GM18951 (cell line): ENCODE data around the gene HPN.
"Not testable (repeated sequence)": the region's sequence is repeated elsewhere in the genome, so short reads cannot be mapped to it uniquely, and the experiment has no call there.

Experiments
- POLR2A ChIP-seq: IDR thresholded peaks from 4 replicates; pipeline ENCODE4 v1.6.1; 2011; ENCODE audit warnings: mild to moderate bottlenecking; ENCODE audit not compliant: insufficient read length, insufficient read depth; ENCODE audit errors: extremely low read depth
- in situ Hi-C: fragments of 300-500 bp; cut with MboI; formaldehyde crosslinking; loops from one replicate; pipeline ENCODE4 v1.12.0; 2022; ENCODE audit warnings: low sequenced_read_pairs, mixed read lengths, inconsistent platforms; ENCODE audit not compliant: unreplicated experiment

Gene HPN

DNA sequence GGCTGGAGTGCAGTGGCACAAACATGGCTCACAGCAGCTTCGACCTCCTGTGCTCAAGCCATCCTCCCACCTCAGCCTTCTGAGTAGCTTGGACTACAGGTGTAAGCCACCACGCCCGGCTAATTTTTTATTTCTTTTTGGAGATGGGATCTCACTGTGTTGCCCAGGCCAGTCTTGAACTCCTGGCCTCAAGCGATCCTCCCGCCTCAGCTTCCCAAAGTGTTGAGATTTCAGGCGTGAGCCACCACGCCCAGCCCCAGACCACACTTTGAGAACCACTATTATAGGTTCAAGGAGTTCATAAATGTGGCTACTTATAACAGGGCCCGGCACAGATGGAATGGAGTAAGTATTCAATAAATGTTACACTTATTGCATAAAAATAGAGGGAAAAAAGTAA, 14.5 kb upstream of the HPN start:
- TF ChIP-seq POLR2A: no peak
- in situ Hi-C loops: no loop called here

DNA sequence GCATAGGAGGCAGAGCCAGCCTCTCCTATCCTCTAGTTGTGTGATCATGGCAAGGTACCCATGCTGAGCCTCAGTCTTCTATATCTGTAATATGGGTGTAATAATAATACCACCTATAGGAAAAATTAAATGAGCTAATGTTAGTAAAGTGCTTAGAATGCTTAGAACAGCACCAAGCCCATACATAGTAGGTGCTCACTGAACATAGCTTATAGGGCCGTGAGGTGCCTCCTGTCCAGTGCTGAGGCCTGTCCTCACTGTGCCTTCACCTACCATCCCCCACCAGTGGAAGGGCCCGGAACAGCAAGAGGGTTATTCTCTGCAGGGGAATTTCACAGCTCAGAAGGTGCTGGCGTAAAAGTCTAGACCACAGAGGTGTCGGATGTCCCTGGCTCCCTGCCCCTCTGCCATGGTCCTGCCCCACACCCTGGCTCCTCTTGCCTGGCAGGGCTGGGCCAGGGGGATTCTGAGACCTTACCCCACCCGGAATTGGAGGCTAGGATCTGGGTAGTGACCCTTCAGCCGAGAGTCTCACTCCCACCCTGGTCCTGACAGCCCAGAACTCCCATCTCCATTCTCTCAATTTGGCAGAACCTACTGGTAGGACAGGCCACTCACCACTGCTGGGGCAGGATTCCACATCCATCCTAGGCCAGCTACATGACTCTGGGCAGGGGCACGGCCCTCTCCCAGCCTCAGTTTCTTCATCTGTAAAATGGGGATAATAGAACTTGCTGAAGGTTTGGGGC, 13.5 kb upstream of the HPN start:
- TF ChIP-seq POLR2A: no peak
- in situ Hi-C loops: no loop called here

DNA sequence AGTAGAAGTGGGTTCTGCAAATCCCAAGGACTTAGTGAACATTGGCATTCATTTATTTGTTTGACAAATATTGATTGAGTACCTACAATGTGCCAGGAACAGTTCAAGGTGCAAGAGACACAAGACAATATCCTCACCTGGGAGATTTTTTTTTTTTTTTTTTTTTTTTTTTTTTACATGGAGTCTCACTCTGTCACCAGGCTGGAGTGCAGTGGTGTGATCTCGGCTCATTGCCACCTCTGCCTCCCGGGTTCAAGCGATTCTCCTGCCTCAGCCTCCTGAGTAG, 13.0 kb upstream of the HPN start:
- in situ Hi-C loops: not testable (repeated sequence)

GRCh38 chr19:35029275-35029736, 12.2 kb upstream of the HPN start:
- in situ Hi-C loops: not testable (repeated sequence)

DNA sequence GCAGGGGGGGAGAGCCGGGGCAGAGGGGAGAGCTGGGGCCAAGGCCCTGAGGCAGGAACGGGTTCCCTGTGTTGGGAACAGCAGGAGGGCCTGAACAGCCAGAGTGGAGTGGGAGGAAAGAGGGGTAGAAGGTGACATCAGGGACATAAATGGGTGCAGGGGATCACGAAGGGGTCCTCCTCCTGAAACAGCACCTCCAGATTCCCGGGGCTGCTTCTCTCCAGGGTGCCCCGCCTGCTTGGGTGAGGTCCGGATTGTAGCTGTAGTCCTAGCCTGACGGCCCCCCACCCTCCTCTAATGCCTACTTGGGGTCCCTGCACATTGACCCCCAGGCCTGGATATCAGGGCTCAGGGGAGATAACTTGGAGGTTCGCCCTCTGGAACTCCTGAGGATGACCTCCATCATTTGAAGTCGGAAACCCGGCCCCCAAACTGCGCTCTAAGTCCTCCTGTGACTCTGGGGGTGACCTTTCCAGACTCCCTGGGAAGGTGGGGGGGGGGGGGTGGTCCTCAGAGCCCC, 11.7 kb upstream of the HPN start:
- TF ChIP-seq POLR2A: no peak

DNA sequence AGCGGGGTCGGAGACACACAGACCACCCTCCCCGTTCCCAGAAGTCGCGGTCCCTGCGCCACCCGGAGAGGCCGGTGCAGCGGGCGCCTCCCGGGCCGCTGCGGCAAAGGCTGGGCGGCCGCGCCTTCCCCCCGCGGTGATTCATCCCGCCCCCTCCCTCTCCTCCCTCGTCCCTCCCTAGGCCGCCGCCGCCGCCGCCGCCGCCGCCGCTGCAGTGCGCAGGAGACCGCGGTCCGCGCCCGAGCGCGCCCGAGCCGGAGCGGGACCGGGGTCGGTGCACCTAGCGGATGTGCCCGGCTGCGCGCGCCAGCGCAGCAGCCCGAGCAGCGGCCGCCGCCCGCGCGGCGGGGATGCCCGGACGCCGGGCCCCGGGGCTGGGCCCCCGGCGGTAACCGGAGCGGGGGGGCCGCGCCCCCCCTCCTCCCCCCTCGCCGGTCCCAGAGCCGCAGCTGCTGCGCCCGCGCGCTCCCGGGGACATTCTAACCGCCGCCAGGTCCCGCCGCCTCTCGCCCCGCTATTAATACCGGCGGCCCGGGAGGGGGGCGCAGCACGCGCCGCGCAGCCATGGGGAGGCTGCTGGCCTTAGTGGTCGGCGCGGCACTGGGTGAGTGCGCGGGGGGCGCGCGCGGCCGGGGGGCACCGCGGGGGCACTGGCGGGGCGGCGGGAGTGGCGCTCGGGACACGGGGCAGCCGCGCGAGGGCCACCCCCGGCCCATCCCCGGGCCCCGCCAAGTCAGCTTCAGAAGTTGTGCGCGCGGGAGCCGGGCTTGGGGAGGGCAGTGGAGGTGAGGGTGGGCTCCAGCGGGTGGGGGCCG, 11.1 kb upstream of the HPN start, which contains the start of gene SCN1B:
SCN1B (plus strand) TSS at position 214 of the 815 bp plus-strand sequence; CDS start at position 565, 351 bp downstream.
- no peak for TF ChIP-seq POLR2A
- in situ Hi-C loops: no loop called here

More for the DNA sequence above, 11.7 kb upstream of the HPN start:
- in situ Hi-C loops: no loop called here

DNA sequence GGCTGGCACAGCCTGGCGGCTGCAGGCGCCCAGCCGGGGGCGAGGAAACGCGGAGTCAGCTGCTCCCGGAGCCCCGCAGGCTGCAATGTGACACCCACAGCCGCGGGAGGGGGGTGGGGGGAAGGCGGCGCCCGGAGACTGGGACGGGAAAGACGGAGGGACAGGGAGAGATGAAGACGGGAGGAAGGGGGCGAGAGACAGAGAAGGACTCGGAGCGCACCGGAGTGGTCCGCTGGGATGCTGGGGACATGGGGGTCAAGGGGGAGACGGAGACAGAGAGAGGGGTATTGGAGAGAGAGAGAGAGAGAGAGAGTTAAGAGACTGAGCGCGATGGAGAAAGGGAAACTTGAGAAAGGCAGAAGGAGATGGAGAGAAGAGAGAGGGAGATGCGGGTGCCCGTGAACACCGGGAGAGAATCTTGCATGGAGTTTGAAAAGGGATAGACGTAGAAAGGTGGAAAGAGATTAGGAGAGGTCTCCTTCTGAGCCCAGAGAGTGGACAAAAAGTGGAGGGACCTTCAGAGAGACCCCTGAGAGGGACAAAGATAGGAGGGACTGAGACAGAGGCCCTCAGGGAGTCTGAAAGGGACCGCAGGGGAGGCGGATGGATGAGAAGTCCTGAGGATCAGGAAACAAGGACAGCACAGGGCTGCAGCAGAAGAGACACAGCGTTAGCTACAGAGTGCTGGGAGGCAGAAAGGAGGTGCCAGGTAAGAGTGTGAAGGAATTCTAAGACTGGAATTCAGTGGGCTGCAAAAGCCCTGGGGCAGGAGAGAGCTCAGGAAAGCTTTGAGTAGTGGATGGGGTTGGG, 10.2 kb upstream of the HPN start:
- TF ChIP-seq POLR2A: no peak
- in situ Hi-C loops: no loop called here

GRCh38 chr19:35032356-35032865, 9.1 kb upstream of the HPN start:
- in situ Hi-C loops: no loop called here
- TF ChIP-seq POLR2A: no peak

- in situ Hi-C loops: no loop called here
- TF ChIP-seq POLR2A: no peak
These were observed 8.2 kb upstream of the HPN start for GRCh38 chr19:35033067-35034004.

- in situ Hi-C loops: no loop called here
- no peak for TF ChIP-seq POLR2A
These were observed 7.5 kb upstream of the HPN start for GRCh38 chr19:35034005-35034502.

- in situ Hi-C loops: no loop called here
- TF ChIP-seq POLR2A: no peak
These were observed 6.7 kb upstream of the HPN start for GRCh38 chr19:35034588-35035382.
